ENCODE data around the gene TCF25. TPM values are rescaled to one million over a fixed set of nuclear protein-coding genes. Genes with fewer than 3 reads are reported as not detected.
"Not testable (repeated sequence)": the region's sequence is repeated elsewhere in the genome, so short reads cannot be mapped to it uniquely, and the experiment has no call there.

TCF25 gene
- total RNA-seq, 4 donors from 2014 or later, result 123 to 202 (median 160) TPM

DNA sequence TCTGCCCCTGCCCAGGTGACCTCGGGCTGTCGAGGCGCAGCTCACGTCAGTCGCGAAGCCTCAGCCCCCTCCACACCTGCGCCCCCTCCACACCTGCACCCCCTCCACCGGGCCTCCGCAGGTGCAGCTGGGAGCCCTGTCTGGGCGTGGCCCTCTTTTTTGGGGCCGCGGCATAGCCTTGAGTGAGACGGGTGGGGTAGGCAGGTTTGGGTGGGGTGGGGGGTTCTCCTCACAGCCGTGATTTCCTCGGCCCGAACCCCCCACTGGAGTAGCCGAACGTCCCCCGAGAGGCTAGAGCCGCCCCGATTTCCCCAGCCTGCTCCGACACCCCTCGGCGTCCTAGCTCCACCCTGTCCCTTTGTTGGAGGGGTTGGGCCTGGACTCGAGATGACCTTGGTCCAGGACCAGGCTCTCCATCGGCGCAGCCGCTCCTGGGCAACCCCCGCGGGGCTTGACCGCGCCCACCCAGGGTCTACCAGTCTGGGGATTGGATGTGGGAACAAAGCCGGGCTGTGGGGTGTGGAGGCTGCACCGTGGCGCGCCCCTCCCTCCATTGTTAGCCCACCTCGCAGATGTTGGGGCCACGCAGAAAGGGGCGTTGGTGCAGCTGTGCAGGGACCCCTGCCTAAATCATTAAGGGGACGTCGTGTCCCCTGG lies 50.4 kb downstream of the TCF25 start:
- ATAC-seq (ENCODE audit: low FRiP score), result no peak
- TF ChIP-seq CTCF (IDR thresholded peaks at IDR 0.05), result no peak
- DNase-seq (ENCODE audit: low spot score), result no peak

GRCh38 chr16:89924297-89924924 lies 51.0 kb downstream of the TCF25 start:
- ATAC-seq (ENCODE audit: low FRiP score), result no peak
- no peak for DNase-seq (ENCODE audit: low spot score)

DNA sequence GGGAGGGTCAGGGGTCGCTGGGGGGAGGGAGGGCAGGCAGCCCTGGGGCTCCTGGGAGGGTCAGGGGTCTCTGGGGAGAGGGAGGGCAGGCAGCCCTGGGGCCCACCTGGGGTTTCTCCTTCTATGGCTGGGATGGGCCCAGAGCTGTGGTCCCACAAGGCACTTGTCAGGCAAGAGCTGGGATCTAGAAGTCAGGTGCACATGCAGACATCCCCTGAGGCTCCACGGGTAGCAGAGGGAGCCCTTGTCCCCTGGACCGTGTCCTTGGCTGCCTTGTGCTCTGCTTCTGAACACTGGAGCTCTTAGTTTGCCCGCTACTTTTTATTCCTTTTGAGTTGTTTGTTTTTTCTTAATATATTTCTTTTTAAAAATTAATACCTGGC lies 51.5 kb downstream of the TCF25 start:
- TF ChIP-seq CTCF (IDR thresholded peaks at IDR 0.05), result no peak
- DNase-seq (ENCODE audit: low spot score) (no peak), ATAC-seq (ENCODE audit: low FRiP score) (no peak)

More at GRCh38 chr16:89924297-89924924, 51.0 kb downstream of the TCF25 start:
- no peak for TF ChIP-seq CTCF (IDR thresholded peaks at IDR 0.05)

- TF ChIP-seq CTCF (IDR thresholded peaks at IDR 0.05), result no peak
- no peak for DNase-seq (ENCODE audit: low spot score)
- peak; percentile 1 for ATAC-seq (ENCODE audit: low FRiP score)
Measured at GRCh38 chr16:89925596-89926079, 52.2 kb downstream of the TCF25 start.

- no peak for TF ChIP-seq CTCF (IDR thresholded peaks at IDR 0.05)
- DNase-seq (ENCODE audit: low spot score) (no peak), ATAC-seq (ENCODE audit: low FRiP score) (no peak)
Measured at GRCh38 chr16:89931305-89931896, 58.0 kb downstream of the TCF25 start.

GRCh38 chr16:89931964-89932363 lies 58.6 kb downstream of the TCF25 start:
- no peak for TF ChIP-seq CTCF (IDR thresholded peaks at IDR 0.05)
- no peak for DNase-seq (ENCODE audit: low spot score)
- no peak for ATAC-seq (ENCODE audit: low FRiP score)

- ATAC-seq (ENCODE audit: low FRiP score), result not testable (repeated sequence)
Measured at GRCh38 chr16:89934019-89934418, 60.6 kb downstream of the TCF25 start.

More at GRCh38 chr16:89934019-89934418, 60.6 kb downstream of the TCF25 start:
- not testable (repeated sequence) for DNase-seq (ENCODE audit: low spot score)

Data from omental fat pad (tissue), 4 donors.